GM13977 (cell line): ENCODE results near the gene MAD1L1.

Experiments used
- DNase-seq: peaks from one replicate; pipeline ENCODE4 v3.0.0; 2012; ENCODE audit warnings: low spot score
- CTCF ChIP-seq: IDR thresholded peaks from 2 replicates; pipeline ENCODE4 v1.5.1; 2012; ENCODE audit warnings: mild to moderate bottlenecking, control low read depth; ENCODE audit not compliant: insufficient read depth; ENCODE audit errors: extremely low read depth, missing control alignments
- in situ Hi-C: fragments of 300-500 bp; cut with MboI; formaldehyde crosslinking; loops from one replicate; pipeline ENCODE4 v1.12.0; 2022; ENCODE audit warnings: low sequenced_read_pairs, low pct_unique_long_range_greater_than_20kb, mixed read lengths, inconsistent platforms; ENCODE audit not compliant: unreplicated experiment

MAD1L1 gene

DNA sequence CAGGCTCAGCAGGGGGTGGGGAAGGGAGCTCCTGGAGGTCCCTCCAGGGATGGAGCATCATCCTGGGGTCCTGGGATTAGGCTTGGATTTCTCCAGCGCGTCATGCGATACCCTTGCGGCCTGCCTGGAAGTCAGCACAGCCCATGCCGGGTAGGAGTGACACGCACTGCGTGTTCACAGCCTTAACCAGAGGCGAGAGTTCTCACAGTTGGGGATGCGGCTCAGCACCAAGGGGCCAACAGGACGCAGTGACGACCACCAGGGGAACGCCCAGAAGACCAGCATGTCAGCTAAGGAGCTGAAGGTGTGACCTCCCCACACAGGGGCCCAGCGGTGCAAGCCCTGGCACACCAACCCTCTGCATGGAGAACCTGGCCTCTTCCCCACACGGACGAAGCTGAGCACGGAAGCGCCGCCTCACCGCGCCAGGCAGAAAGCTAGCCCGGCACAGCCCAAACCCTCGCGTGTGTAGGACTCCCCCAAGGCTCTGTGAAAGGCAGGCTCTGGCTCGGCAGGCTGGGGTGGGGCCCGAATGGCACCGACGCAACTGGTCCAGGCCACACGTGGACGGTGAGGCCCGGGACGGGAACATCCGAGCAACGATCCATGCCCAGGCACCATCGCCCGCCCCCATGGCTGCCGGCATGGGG is 364.1 kb downstream of the MAD1L1 start:
- in situ Hi-C loops, result no loop called here
- no peak for DNase-seq
- no peak for TF ChIP-seq CTCF

DNA sequence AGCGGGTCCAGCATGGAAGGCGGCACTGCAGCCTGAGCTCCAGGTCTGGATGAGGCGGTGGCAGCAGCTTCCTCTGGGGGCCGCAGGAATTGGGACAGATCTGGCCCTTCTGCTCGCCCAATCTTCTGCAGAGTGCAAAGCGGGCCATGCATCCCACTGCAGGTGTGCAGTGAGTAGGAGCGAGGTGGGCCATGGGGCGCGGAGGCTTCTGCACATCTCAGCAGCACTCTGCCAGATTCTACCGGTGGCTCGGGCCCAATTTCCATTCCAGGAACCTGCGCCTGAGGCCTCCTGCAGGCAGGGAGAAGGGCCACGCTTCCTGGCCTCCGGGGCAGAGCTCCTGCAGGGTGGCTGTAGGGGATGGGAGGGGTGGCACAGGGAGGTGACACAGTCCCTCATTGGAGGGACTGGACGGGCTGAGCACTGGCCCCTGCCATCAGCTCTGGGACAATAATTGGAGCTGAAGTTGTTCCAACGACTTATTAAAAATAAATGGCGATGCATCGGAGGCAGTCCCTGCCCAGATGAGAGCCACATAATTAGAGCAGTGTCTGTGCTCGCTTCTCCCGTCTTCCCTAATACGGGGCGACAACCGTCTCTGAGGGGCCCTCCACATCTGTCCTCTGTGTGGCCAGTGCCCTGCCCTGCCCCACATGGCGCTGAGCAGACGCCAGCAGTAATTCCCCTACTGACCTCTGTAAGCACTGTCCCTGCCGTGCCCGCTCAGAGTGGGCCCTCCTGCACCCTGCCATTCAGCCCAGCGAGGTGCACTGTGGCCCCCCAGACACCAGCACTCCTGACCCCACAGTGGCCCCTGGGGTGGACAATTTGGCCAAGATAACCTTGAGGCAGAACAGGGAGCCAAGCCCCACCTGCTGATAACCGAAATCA is 365.1 kb downstream of the MAD1L1 start:
- TF ChIP-seq CTCF, result no peak
- DNase-seq, result no peak
- in situ Hi-C loops, result no loop called here

DNA sequence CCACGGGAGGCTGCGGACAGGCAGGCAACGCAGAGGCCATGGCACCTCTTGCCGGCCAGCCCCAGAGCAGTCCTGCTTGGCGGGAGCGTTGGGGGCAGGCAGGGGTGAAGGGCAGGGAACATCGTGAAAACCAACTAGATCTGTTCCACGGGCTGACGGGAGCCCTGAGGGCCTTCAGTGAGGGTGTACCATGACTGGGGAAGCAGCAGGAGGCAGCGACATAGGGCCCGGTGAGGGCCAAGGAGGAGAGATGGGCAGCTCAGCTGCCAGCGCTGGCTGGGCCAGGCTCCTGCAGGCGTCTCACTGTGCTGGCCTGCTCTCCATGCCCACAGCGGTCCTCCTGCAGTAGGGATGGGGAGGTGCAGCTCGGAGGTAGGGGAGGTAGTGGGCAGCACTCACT is 366.1 kb downstream of the MAD1L1 start:
- in situ Hi-C loops, result no loop called here
- TF ChIP-seq CTCF, result no peak
- no peak for DNase-seq

- no peak for DNase-seq
- in situ Hi-C loops, result no loop called here
- TF ChIP-seq CTCF, result no peak
These were observed 367.0 kb downstream of the MAD1L1 start for GRCh38 chr7:1865571-1866255.

DNA sequence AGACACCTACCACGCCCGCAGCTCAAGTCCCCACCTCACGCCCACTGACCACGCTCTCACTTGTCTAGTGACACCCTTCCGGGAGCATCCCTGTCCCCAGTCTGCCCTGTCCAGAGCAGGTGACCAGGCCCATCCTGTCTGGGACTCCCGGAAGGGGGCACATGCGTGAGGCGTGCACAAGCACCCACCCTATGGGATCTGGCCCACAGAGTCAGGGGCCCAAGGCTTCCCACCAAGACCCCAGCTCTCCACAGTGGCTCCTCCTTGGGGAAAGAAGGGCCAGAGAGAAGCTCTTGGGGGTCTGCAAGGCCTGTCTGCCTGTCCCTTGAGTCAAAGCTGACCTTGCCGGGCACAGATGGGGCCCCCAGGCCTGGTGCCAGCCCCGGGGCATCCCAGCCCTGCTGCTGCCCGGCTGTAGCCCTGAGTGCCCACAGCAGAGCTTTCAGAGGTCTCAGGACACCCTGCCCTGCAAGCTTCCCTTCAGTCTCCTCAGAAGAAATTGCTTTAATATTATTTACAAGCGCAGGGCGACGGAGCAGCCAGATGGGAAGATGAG is 367.7 kb downstream of the MAD1L1 start:
- in situ Hi-C loops, result no loop called here
- no peak for TF ChIP-seq CTCF
- no peak for DNase-seq

DNA sequence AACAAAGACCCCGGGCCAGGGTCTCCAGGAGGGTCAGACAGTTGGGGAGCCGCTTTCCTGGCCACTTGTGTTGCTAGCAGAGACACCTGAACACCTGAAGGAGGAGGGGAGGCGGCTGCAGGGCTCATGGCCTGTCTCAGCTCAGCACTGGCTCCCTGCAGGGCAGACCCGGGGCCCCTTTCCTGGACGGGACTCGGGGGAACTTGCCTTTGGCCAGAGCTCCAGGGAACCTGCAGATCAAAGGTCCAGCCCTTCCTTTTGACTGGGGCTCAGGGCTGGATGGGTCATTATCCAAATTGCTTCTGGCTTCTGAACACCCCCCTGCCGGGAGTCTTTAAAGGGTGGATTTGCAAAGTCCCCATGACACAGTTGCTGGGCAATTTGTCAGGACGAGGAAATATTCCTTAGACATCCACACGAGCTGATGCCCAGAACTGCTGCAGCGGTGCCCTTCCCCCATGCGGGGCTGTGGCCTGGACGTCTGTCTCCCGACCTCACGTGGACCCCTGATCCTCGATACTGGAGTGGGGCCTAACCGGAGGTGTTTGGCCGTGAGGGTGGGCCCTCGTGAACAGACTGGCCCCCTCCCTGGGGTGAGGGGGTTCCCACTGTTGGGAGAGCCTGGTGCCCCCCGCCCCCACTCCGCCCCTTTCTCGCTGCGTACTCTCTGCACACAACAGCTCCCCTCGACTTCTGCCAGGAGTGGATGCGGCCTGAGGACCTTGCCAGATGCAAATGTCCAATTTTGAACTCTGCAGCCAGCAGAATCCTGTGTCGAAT is 368.4 kb downstream of the MAD1L1 start:
- no peak for TF ChIP-seq CTCF
- no peak for DNase-seq
- in situ Hi-C loops, result no loop called here
